GM08714 (cell line): Measurements from ENCODE around the gene TFAP2D.

ENCODE experiments used
- H3K4me3 ChIP-seq: fragments of 200-500 bp; sonication (Bioruptor generic); 2 replicates; pipeline ENCODE4 v1.5.1; 2014; ENCODE audit warnings: mild to moderate bottlenecking, low read length, inconsistent platforms
- ZNF274 ChIP-seq: IDR thresholded peaks from 2 replicates; pipeline ENCODE4 v1.6.1; 2012; ENCODE audit warnings: mild to moderate bottlenecking, low read depth, low read length

Gene TFAP2D

DNA sequence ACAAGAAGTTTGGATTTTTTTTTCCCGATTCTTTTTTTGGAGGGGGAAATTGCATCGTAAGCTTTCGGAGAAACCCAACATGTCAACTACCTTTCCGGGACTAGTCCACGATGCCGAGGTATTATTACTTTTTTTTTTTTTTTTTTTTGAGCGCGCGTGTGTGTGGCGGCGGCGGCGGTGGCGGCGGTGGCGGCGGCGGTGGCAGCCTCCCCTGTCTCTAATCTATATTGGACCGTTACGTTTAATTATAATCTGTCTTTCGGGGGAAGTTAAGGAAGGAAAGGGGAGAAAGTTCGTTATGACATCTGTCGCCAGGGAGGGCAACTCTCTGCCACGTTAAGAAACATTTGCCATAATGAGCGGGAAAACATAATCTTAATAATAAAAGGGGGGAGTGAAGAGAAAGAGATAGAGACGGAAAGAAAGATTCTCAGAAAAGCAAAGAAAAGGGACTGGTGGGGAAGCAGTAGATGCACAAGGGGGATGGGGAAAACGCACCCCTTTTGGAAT, 706 bp downstream of the TFAP2D start:
- no peak overlapping the region for H3K4me3 ChIP-seq
- TF ChIP-seq ZNF274, result no peak

DNA sequence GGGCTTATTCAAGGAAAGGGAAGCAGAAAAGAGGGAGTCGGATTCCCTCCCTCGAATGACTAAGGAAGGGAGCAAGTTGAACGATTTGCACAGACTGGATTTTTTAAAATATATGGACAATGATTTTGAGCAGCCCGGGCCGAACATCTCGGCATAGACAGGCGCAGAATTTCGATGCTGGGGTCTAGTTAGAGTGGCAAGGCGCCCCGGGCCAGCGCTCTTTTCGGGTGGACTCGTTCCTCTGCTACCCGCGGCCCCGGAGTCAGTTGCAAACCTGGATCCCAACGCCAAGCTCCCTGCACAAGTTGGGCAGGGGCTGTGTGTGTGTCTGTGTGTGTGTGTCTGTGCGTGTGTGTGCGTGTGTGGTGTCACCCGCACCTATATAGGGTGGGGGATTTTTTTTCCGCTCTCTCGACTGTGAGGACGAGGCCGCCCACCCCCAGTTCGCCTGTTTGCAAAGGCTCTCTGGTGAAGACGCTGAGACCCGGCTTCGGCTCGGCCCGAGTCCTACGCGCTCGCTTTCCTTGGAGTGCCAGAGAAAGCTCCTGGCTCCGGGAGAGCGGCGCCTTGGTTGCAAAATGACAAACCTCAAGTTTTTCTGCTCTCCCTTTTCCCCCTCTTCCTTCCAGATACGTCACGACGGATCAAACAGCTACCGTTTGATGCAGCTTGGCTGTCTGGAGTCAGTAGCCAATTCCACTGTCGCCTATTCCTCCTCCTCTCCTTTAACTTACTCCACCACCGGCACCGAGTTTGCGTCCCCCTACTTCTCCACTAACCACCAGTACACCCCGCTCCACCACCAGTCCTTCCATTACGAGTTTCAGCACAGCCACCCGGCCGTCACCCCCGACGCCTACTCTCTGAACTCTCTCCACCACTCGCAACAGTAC, 1.4 kb downstream of the TFAP2D start:
- no peak overlapping the region for H3K4me3 ChIP-seq
- no peak for TF ChIP-seq ZNF274

DNA sequence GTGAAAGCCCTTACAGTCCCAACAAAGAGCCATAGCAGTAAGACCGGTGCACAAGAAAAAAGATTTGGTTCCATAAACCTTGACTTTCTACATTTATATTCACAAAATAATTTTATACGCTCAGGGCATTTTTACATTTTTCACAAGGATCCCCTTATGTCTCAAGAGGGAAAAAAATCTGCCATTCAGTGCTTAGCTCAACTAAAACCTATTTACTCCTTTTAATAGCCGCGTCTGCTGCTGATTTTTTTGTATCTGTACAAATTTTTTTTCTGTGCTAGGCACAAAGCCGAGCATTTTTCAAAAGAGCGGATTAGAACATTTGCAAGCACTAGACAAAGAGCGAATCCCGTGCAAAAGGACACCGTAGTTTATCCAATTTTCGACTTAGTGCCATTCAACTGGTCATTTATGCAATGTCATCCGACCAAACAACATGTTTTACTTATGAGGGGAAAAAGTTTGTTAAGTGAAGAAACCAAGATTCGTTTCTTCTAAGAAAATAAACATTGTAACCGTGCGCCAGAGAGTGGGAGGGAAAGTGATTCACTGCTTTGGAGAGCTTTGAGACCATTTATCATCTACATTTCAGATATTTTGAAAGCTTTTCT, 3.7 kb downstream of the TFAP2D start:
- TF ChIP-seq ZNF274, result no peak
- H3K4me3 ChIP-seq, result no peak overlapping the region

DNA sequence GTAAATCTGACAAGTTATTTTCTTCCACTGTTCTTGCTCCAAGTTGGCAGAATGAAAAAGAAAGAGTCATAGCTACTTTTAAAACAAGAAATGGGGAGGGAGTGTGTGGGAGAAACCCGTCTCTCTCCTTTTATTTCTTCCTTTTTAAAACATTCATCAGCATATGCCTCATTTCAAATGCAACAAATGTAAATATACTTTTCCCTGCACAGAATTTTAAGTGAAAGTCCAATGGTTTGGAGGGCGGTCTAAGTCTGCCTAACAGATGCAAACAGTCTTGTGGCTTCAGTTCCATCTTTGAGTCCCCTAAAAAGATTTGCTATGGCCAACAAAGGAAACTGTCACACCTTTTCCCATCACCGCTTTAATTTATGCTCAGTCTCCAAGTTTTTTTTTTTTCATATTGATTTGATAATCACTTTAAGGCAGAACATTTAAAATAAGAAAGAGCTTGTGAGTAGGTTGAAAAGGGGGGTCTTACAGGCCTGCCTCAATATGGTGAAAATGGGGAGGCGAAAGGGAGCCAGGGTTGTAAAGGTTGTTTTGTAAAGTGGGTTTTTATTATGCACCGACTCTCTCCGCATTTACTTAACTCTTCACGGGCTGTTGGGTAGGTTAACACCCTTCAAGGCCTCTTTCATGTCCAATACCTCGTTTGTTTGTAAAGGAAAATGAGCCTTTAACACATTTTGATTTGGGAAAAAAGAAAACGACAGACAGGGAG, 4.6 kb downstream of the TFAP2D start:
- TF ChIP-seq ZNF274, result no peak
- no peak overlapping the region for H3K4me3 ChIP-seq

DNA sequence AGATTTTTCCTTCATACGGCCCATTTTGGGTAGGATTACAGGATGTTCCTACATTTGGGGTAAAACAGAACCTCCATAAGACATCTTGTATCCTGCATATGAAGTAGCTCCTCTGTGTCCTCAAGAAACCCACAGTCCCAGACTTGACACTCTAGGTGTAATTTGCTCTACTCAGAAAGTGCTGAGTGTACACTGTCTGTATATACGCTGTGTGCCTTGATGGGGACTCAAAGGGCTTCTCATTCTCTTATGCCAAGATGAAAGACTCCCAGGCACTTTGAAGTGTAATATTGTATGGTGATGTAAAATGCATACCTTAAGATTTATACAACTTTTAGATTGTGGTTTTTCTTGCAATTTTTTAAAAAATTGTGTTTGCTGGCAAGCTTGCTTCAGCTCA, 5.2 kb downstream of the TFAP2D start:
- no peak for TF ChIP-seq ZNF274
- no peak overlapping the region for H3K4me3 ChIP-seq

DNA sequence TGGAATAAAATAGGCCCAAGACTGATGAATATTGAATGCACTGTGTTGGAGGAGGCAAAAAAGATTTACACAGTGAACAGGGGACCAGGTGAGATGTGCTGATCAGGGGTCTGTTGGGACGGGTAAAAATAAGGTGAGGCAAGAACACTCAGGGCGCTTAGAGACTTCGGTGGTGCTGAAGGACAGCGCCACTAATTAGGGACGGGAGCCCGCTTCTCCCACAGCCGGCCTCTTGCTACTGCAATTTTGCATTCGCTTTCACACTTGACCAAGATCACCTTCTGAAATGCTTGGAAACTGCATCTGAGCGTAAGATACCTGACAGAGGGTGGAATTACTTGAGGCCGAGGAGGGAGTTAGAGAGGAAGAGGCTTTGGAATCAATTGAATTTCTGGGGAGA, 7.3 kb downstream of the TFAP2D start:
- no peak for TF ChIP-seq ZNF274
- H3K4me3 ChIP-seq, result no peak overlapping the region

DNA sequence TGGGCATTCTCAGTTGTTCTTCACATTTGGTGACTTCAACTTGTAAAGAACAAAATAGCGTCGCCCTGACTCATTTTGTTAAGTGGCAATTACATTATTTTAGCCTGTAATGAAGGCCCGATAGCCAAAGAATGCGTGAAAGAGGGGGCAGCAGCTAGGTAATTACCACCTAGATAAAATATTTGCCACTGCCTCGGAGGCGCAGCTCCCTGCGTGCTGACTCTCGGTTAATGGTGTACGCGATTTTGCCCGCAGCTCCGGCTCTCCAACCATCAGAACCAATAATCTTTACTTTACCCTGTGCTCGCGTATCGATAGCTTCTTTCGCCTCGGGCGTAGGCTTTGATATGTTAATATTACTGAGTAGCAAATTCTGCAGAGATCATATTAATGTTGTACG, 8.7 kb downstream of the TFAP2D start:
- H3K4me3 ChIP-seq, result no peak overlapping the region
- no peak for TF ChIP-seq ZNF274

DNA sequence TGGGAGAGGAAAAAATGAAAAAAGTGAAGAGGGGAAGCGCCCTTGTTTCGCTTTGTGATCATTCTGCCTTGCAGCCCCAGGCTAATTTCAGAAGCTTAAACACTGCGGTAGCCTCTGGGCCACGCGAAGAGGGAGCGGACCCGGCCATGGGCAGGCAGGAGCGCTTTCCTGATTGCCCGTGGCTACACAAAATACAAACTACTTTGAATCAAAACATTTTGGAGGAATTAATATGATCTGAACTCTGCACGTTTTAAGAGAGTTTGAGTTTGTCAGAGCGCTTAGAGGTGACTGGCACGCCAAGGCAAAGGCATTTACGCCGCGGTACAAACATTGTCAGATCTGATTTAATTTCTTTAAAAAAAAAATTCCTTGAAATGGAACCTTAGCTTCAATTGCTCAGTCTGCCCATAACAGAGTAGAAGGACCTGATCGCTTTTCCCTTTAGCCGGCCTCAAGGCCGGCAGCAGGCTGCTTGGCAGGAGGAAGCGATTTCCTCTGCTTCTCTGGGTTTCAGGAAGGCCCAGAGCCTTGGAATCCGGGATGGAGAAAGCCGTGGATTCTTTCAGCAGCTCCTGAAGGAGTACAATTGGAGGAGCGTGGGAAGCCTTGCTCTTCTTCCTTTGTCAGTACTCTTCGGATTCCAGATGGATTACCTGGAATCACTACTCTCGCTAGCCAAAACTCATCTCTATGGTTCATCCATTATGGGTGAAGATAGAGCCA, 9.7 kb downstream of the TFAP2D start:
- TF ChIP-seq ZNF274, result no peak
- no peak overlapping the region for H3K4me3 ChIP-seq

DNA sequence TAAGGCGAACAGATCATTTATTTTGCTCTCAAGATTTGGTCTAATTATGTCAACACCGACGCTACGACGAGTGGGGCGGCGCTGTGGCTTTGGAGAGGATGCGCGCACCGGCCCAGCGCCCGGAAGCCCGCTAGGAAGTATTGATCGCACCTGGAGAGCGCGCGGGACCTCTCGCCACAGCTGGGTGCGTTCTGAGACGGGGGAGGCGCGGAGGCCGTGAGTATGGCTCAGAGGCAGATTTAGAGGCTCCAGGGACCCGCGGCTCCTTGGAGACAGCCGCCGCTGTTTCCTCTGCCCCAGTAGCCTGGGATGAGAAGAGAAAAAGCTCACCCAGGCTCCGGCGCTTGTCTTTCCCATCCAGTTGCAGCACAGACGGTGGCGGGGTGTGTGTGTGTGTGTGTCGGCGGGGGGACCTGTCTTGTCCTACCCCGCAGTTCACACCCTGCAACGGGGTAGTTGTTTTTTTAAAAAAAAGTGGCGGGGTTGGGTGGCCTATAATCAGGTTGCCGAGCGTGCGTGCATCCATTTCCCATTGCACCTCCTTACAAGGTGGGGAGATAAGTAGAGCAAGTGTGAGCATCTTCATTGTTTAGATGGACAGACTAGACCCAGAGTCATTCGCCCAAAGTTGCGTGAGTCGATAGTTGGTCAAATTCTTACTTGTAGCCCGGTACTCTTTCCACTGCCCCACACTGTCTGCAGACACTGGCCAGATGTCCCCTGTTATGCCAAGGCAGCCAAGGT, 11.2 kb downstream of the TFAP2D start:
- H3K4me3 ChIP-seq, result no peak overlapping the region
- no peak for TF ChIP-seq ZNF274

DNA sequence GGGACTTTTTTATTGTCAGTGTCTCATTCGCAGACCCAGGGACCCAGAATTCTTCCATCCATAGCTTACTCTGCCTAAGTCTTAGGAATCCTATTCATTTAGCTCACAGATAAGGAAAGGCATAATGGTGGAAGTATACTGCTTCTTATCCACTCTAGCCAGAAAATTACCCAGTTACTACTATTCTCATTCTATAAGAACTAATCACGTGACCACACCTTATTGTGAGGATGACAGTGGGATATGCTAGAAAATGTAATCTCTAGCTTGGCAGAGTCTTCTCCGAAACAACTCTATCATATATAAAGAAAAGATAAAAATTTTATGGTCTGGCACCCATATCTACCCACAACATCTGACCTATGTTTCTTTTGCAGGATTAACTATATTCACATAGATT, 21.2 kb downstream of the TFAP2D start:
- TF ChIP-seq ZNF274, result no peak
- no peak overlapping the region for H3K4me3 ChIP-seq

DNA sequence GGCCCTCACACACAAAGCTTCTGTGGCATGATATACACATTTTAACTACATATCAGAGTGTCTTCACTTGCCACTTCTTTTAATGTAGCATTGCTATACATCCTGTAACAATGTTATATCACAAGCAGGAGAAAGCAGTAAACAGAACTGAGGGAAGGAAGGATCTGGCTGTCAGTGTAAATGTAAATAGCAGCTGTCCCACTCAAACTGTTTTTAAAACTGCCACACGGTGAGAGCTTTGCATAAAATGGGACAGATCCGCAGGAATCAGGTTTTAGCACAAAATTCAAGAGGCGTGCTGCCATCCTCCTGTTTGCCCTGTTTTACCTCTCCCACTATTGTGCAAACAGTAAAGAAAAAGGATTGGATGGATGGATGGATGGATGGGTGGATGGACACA, 28.8 kb downstream of the TFAP2D start:
- no peak for TF ChIP-seq ZNF274
- no peak overlapping the region for H3K4me3 ChIP-seq

DNA sequence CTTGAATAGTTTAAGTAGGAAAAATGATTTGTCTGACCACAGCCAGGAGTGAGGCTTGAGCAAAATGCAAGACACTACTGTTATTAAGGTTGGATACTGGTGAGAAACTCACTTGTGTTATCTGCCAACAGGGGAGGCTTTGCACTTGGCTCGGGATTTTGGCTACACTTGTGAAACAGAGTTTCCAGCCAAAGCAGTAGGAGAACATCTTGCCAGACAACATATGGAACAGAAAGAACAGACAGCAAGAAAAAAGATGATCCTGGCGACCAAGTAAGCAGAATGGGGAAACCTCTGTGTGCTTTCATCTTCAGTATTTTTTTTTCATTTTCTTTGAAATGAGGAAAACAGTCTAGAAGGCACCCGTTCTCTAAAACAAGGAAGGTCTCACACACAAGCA, 31.6 kb downstream of the TFAP2D start:
- no peak for TF ChIP-seq ZNF274
- H3K4me3 ChIP-seq, result no peak overlapping the region

DNA sequence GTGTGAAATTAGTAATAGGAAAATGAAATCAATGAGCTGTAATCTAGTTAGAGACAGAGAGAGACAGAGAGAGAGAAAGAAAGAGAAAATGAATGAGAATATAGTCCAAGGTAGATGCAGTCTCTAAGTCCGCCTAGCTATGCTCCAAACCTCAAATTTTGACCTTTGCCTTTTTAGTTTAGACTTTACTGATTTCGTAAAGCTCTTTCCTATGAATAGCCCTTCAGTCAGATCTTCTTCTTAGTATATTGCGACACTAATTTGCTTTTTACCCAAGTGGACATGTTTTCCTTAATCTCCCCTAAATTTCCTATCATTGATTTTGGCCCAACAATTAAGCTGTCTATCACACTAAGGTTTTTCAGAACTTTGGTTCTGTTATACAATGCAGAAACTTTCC, 49.5 kb downstream of the TFAP2D start:
- TF ChIP-seq ZNF274, result no peak
- H3K4me3 ChIP-seq, result no peak overlapping the region

DNA sequence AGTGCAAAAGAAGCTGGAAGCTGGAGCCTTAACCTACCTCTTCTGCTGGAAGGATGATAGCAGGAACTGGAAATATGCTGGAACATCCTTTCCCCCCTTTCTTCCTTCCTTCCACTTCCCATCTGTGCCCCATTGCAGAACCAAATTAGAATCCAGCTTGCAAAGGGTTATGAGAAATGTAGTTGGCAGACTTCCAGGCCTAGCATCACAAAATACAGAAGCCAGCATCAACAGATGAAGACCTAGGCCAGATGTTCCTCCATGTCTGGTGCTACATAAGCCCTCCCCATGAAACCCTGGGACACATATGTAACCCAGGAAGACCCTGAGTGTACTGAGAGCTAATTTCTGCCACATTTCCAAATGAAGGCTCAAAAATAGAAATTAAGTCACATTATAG, 65.4 kb downstream of the TFAP2D start:
- H3K4me3 ChIP-seq, result no peak overlapping the region
- no peak for TF ChIP-seq ZNF274
